Esophagus squamous epithelium (tissue), 5 donors: Measurements from ENCODE around the gene ZDHHC14. TPM values are rescaled to one million over a fixed set of nuclear protein-coding genes. Genes with fewer than 3 reads are reported as not detected.

Experiments used
- DNase-seq: peaks from one replicate; lab custom pipeline; 2025; lab: John Stamatoyannopoulos, UW
- H3K27ac ChIP-seq, 4 donors: fragments of 200-600 bp; sonication (generic); one replicate each; pipeline ENCODE4 v1.5.1; 2016 to 2019; ENCODE audit warnings: mild to moderate bottlenecking in 1 of 4
- H3K27me3 ChIP-seq, 4 donors: fragments of 200-600 bp; sonication (generic); 1 replicate in 3 of 4; 2 replicates in 1 of 4; pipeline versions ENCODE4 v1.5.1 to v1.6.0; 2017 to 2021; ENCODE audit warnings: antibody characterized with exemption in 1 of 4
- H3K36me3 ChIP-seq, 3 donors: fragments of 200-600 bp; sonication (generic); one replicate each; pipeline ENCODE4 v1.5.1; 2016 to 2019
- H3K4me1 ChIP-seq, 3 donors: fragments of 200-600 bp; sonication (generic); one replicate each; pipeline ENCODE4 v1.5.1; 2017 to 2019
- H3K4me3 ChIP-seq, 4 donors: fragments of 200-600 bp; sonication (generic); 1 replicate in 3 of 4; 2 replicates in 1 of 4; pipeline ENCODE4 v1.5.1; 2016 to 2019; ENCODE audit warnings: mild to moderate bottlenecking in 2 of 4, moderate library complexity in 1 of 4
- H3K9me3 ChIP-seq, 3 donors: fragments of 200-600 bp; sonication (generic); one replicate each; pipeline ENCODE4 v1.5.1; 2016 to 2019
- POLR2A ChIP-seq, 4 donors: fragments of 450-650 bp; IDR thresholded peaks; one replicate each; pipeline ENCODE4 v1.6.1; 2017; ENCODE audit warnings: antibody characterized with exemption in 4 of 4, mild to moderate bottlenecking in 4 of 4, moderate library complexity in 3 of 4
- WGBS, 2 donors: methylation state at CpG; one replicate each; pipeline ENCODE4 v1.1.5; 2018; 5-methylcytosine and 5-hydroxymethylcytosine counted together
- intact Hi-C: fragments of 100-400 bp; cut with DNase I; formaldehyde crosslinking; loops from one replicate; pipeline ENCODE4 v1.15.0; 2022
- total RNA-seq, 4 donors: library from RNA; depleted of rRNA; stranded (reverse); fragments of >200 nt; gene quantifications; one replicate each; pipeline ENCODE4 v1.1.0, GENCODE V29; 2016
- TF ChIP-seq, protein P1 (sequence below), 6 experiments: fragments of 450-650 bp in 4 of 6; fragments of 200-600 bp in 2 of 6; sonication (generic) in 2 of 6; IDR thresholded peaks; one replicate each; pipeline ENCODE4 v1.5.1; 2016 to 2019; ENCODE audit warnings: antibody characterized with exemption in 6 of 6, mild to moderate bottlenecking in 4 of 6, moderate library complexity in 4 of 6
- donor health status: DM: yes; HTN: yes; CAD: no.

ZDHHC14 gene
- total RNA-seq, 4 donors from 2014 or later, result 6.1 to 15.6 (median 6.9) TPM

DNA sequence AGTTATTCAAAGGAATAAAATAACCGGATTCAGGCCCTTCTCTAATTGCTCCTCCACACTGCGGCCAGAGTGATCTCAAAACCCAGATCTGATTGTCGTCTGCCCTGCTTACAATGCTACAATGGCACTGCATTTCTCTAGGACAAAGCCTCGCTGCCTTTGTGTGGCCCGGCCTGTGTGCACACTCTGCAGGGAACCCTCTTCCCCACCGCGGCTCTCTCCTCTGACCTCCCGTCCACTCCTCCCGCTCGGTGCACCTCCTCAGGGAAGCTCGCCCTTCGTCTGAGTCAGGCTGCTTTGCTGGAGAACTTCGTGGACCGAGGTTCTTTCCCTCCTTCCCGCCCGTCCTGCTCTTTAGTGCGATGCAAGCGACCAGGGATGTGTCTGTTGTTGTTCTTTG, 340.4 kb downstream of the ZDHHC14 start:
- intact Hi-C loops, result no loop called here
- peaks cover 0 to 24% (median 0%) of the 10 kb centered on the region in 4 donors for H3K27me3 ChIP-seq
- H3K36me3 ChIP-seq, result no peaks in the 10 kb centered on the region
- H3K27ac ChIP-seq, result no peak overlapping the region
- WGBS, 2 donors, result 92% methylated on average over 18 of the region's 18 CpGs
- H3K9me3 ChIP-seq, result peaks cover 0 to 5% (median 0%) of the 10 kb centered on the region in 3 donors
- TF ChIP-seq, protein P1, sequence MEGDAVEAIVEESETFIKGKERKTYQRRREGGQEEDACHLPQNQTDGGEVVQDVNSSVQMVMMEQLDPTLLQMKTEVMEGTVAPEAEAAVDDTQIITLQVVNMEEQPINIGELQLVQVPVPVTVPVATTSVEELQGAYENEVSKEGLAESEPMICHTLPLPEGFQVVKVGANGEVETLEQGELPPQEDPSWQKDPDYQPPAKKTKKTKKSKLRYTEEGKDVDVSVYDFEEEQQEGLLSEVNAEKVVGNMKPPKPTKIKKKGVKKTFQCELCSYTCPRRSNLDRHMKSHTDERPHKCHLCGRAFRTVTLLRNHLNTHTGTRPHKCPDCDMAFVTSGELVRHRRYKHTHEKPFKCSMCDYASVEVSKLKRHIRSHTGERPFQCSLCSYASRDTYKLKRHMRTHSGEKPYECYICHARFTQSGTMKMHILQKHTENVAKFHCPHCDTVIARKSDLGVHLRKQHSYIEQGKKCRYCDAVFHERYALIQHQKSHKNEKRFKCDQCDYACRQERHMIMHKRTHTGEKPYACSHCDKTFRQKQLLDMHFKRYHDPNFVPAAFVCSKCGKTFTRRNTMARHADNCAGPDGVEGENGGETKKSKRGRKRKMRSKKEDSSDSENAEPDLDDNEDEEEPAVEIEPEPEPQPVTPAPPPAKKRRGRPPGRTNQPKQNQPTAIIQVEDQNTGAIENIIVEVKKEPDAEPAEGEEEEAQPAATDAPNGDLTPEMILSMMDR (IDR thresholded peaks at IDR 0.05), result no peak
- no peak for TF ChIP-seq POLR2A (IDR thresholded peaks at IDR 0.05)
- H3K4me1 ChIP-seq, result peaks cover 0 to 22% (median 5%) of the 10 kb centered on the region in 3 donors
- no peak overlapping the region for H3K4me3 ChIP-seq
- no peak for DNase-seq

DNA sequence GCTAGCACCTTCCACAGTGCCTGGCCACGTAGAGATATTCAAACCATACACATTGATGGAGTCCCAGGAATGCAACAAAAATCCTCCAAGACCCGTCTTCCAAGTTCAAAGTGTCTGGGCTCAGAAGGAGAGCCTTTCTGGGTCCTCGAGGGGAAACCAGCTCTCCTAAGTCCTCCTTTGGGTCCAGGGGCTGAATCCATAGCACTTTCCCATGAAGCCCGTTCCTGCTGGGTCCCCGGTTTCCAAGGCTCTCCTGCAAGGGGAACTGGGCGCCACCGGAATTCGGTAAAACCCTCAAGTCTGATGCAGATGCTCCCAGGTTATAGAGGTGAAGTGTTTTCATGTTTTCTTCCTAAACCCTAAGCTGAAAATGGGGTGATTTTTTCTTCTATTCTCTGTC, 340.8 kb downstream of the ZDHHC14 start:
- Histone ChIP-seq H3K27ac (no peak overlapping the region), H3K4me3 (no peak overlapping the region), H3K36me3 (no peaks in the 10 kb centered on the region), H3K27me3 (peaks cover 0 to 24% (median 0%) of the 10 kb centered on the region in 4 donors), H3K9me3 (peaks cover 0 to 5% (median 0%) of the 10 kb centered on the region in 3 donors), H3K4me1 (peaks cover 0 to 22% (median 5%) of the 10 kb centered on the region in 3 donors)
- intact Hi-C loops, result no loop called here
- no peak for DNase-seq
- TF ChIP-seq POLR2A (IDR thresholded peaks at IDR 0.05), result no peak
- TF ChIP-seq, protein P1 (IDR thresholded peaks at IDR 0.05), result no peak
- 88 to 92% methylated on average over 7 to 8 of the region's 8 CpGs for WGBS, 2 donors

DNA sequence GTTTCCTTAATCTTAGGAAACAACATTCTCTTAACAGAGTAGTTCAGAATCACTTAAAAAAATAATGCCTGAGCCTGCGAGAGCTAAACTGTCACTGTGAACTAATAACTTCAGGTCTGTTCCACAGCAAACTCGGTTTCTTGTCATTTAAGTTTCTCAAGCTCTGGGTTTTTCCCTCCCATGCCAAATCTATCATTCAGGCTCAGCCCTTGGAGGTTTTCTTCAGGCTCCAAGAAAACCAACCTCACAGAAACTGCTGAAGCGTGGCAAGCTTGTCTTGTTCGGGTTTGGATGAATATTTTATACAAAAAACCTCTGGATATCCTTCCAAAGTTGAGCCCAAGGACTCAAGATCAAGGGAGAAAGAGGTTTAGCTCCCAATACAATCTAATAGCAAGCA, 342.4 kb downstream of the ZDHHC14 start:
- no peak for DNase-seq
- Histone ChIP-seq H3K9me3 (peaks cover 0 to 5% (median 0%) of the 10 kb centered on the region in 3 donors), H3K4me3 (no peak overlapping the region), H3K27me3 (peaks cover 0 to 24% (median 0%) of the 10 kb centered on the region in 4 donors), H3K36me3 (no peaks in the 10 kb centered on the region), H3K27ac (no peak overlapping the region), H3K4me1 (peaks cover 4 to 15% (median 5%) of the 10 kb centered on the region in 3 donors)
- 55 to 64% methylated on average over 4 of the region's 4 CpGs for WGBS, 2 donors
- intact Hi-C loops, result no loop called here
- TF ChIP-seq POLR2A (IDR thresholded peaks at IDR 0.05), result no peak
- TF ChIP-seq, protein P1 (IDR thresholded peaks at IDR 0.05), result no peak

DNA sequence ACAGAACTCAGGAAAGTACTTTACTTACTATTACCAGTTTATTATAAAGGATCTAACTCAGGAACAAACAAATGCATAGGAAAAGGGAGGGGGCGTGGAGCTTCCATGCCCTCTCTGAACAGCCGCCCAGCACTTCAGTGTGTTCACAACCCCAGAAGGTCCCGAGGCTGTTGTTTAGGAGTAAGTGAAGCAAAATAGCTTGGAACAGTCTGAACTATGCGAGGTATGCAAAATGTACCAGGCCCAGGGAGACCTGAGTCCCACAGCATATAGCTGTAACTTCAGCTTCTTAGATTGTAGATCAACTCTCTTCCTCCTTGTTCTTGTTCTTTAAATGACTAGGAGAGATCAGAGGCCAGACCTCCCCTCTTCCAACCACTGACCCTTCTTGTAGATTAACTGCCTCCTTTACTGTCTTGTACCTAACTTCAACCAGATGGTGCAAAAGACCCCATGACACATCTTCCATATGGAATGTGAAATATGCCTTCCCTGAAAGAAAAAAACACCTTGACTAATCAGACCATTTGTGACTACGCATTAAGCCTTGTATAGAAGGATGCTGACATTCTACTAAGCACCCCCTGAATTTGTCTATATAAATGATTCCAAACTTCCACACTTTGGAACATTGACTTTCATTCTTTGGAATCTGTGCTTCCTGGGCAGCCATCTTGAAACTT, 343.3 kb downstream of the ZDHHC14 start:
- H3K4me1 ChIP-seq, result peaks cover under 1 to 6% (median 4%) of the 10 kb centered on the region in 3 donors
- 80 to 88% methylated on average over 5 of the region's 5 CpGs for WGBS, 2 donors
- TF ChIP-seq POLR2A (IDR thresholded peaks at IDR 0.05), result no peak
- TF ChIP-seq, protein P1 (IDR thresholded peaks at IDR 0.05), result no peak
- peaks cover 0 to 24% (median 0%) of the 10 kb centered on the region in 4 donors for H3K27me3 ChIP-seq
- H3K36me3 ChIP-seq, result no peaks in the 10 kb centered on the region
- no peak overlapping the region for H3K27ac ChIP-seq
- H3K9me3 ChIP-seq, result peaks cover 0 to 5% (median 0%) of the 10 kb centered on the region in 3 donors
- DNase-seq, result no peak
- H3K4me3 ChIP-seq, result no peak overlapping the region
- intact Hi-C loops, result no loop called here

DNA sequence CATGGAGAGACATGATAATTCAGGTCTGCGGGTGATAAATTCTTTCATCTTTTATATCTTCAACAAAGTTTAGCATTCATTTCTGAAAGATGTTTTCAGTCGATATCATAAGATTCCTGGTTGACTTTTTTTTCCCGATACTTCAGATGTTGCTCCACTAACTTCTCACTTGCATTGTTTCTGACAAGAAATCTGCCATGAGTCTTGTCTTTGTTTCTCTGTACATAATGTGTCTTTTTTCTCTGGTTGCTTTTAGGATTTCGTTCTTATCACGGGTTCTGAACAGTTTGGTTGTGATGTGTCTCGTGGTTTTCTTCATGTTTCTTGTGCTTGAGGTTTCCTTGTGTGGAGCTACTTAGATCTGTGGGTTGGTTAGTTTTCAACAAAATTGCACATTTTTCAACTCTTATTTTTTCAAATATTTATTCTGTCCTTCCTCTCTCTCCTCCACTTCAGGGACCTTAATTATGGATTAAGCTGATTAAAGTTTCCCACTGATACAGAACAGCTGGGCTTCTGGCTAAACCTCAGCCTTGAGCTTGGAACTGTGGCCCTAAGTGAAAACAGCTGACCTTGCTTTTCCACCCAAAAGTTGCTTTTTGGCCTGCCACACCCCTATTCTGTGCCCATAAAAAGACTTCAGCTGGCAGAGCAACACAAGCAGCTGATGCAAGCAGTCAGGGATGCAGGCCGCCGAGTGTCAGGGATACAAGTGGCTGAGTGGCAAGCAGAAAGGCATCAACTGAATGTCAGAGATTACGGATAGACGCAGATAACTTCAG, 344.2 kb downstream of the ZDHHC14 start:
- no peak overlapping the region for H3K27ac ChIP-seq
- peaks cover 0 to 24% (median 0%) of the 10 kb centered on the region in 4 donors for H3K27me3 ChIP-seq
- peaks cover 0 to 5% (median 0%) of the 10 kb centered on the region in 3 donors for H3K9me3 ChIP-seq
- 85 to 88% methylated on average over 10 of the region's 10 CpGs for WGBS, 2 donors
- no peaks in the 10 kb centered on the region for H3K36me3 ChIP-seq
- intact Hi-C loops, result no loop called here
- DNase-seq, result no peak
- no peak overlapping the region for H3K4me3 ChIP-seq
- TF ChIP-seq, protein P1 (IDR thresholded peaks at IDR 0.05), result no peak
- TF ChIP-seq POLR2A (IDR thresholded peaks at IDR 0.05), result no peak
- H3K4me1 ChIP-seq, result peaks cover 0 to 4% (median 0%) of the 10 kb centered on the region in 3 donors
